Gastrocnemius medialis (tissue), 4 donors: ENCODE results near the gene TEX52. TPM values are rescaled to one million over a fixed set of nuclear protein-coding genes. Genes with fewer than 3 reads are reported as not detected.

Experiments
- ATAC-seq, 2 donors: fragments of 150-250 bp; one replicate each; pipeline ENCODE4 v1.9.1; 2016
- DNase-seq, 2 donors: peaks; one replicate each; pipeline ENCODE4 v3.0.0-alpha.2; 2019
- H3K27ac ChIP-seq, 4 donors: fragments of 200-600 bp; sonication (generic); 1 replicate in 1 of 4; 2 replicates in 3 of 4; pipeline ENCODE4 v1.5.1; 2016 to 2018; ENCODE audit warnings: mild to moderate bottlenecking in 2 of 4, moderate library complexity in 1 of 4
- H3K27me3 ChIP-seq, 3 donors: fragments of 200-600 bp; sonication (generic) in 2 of 3; 1 replicate in 1 of 3; 2 replicates in 2 of 3; pipeline versions ENCODE4 v1.5.1 to v1.6.0; 2016 to 2019; ENCODE audit warnings: mild to moderate bottlenecking in 1 of 3, moderate library complexity in 1 of 3
- H3K36me3 ChIP-seq, 2 donors: fragments of 200-600 bp; sonication (generic) in 1 of 2; one replicate each; pipeline ENCODE4 v1.5.1; 2017 to 2018
- H3K4me1 ChIP-seq, 2 donors: fragments of 200-600 bp; sonication (generic) in 1 of 2; one replicate each; pipeline ENCODE4 v1.5.1; 2016 to 2017; ENCODE audit warnings: mild to moderate bottlenecking in 2 of 2
- H3K4me3 ChIP-seq, 4 donors: fragments of 200-600 bp; sonication (generic) in 3 of 4; 1 replicate in 1 of 4; 2 replicates in 3 of 4; pipeline ENCODE4 v1.5.1; 2016 to 2019; ENCODE audit warnings: mild to moderate bottlenecking in 2 of 4
- H3K9me3 ChIP-seq, 3 donors: fragments of 200-600 bp; sonication (generic) in 2 of 3; 1 replicate in 1 of 3; 2 replicates in 2 of 3; pipeline ENCODE4 v1.5.1; 2016 to 2019
- POLR2A ChIP-seq, 2 donors: fragments of 450-650 bp; IDR thresholded peaks; one replicate each; pipeline ENCODE4 v1.6.1; 2017; ENCODE audit warnings: antibody characterized with exemption in 2 of 2, mild to moderate bottlenecking in 2 of 2, moderate library complexity in 2 of 2
- in situ Hi-C, 4 donors: fragments of 200-750 bp; cut with MboI; loops; one replicate each; pipeline versions ENCODE4 v1.15.0 to v1.8.0; 2017; ENCODE audit warnings: low sequenced_read_pairs in 4 of 4
- intact Hi-C: fragments of 100-400 bp; cut with DNase I; formaldehyde crosslinking; loops from one replicate; pipeline ENCODE4 v1.15.1; 2023; ENCODE audit warnings: low total_unique reads
- total RNA-seq, 4 donors: library from RNA; depleted of rRNA; stranded (reverse); fragments of >200 nt; gene quantifications; one replicate each; pipeline versions ENCODE4 v1.1.0 to v1.2.3, GENCODE V29; 2016
- TF ChIP-seq, protein P1 (sequence below), 5 experiments: fragments of 450-650 bp in 3 of 5; fragments of 200-600 bp in 2 of 5; sonication (generic) in 2 of 5; IDR thresholded peaks in 4 of 5; conservative IDR thresholded peaks in 1 of 5; 1 replicate in 4 of 5; 2 replicates in 1 of 5; pipeline ENCODE4 v1.5.1; 2016 to 2019; ENCODE audit warnings: antibody characterized with exemption in 5 of 5, mild to moderate bottlenecking in 3 of 5, moderate library complexity in 3 of 5

TEX52 gene
- total RNA-seq, 4 donors from 2014 or later = 0.68 TPM; not detected in 3

DNA sequence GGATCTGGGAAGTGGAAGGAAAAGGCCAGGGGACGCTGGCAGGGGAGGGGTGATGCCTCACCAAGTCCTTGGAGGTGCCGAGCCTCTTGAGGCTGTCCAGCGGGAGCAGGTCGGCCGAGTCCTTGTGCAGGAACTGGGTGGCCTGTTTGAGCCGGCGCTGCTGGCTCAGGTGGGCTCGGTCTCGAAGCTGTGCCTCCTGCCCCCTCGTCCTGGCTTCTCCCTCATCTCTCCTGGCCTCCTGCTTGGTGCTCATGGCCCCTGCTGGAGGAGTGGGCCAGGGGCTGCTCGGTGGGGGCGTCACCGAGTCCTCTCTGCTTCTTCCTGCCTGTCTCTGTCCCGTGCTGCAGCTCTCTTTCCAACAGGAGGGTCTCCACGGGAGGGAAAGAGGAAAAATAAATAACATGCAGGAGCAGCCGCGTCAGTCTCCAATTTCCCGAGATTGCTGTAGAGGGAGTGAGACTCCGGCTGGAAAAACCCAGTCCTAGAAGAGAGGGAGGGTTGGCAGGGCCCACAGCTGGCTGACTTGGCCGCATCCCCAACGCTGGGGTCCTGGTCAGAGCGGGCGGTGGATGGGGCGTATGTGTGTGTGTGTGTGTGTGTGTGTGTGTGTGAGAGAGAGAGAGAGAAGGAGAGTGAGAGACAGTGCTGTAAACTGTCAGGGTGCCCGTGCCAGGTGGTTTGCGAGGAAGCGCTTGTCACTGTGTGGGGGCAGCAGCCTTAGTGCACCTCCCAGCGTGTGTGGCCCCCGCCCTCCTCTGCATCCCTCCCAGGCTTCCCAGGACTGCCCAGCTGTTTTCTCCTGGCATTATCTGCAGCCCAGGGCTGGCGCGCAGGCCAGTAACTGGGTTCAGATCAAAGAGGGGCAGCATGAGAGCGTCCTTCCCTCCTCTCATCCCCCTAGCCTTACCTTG lies 22.0 kb downstream of the TEX52 start, which contains the start of gene NRIP2:
TSS of gene NRIP2 (minus strand) at position 455 of the 911 bp plus-strand sequence. CDS start at position 403, 52 bp downstream.
- peak within 1 kb of the TSS in 2 of 4 donors; percentile 28 to 37 for H3K4me3 ChIP-seq

DNA sequence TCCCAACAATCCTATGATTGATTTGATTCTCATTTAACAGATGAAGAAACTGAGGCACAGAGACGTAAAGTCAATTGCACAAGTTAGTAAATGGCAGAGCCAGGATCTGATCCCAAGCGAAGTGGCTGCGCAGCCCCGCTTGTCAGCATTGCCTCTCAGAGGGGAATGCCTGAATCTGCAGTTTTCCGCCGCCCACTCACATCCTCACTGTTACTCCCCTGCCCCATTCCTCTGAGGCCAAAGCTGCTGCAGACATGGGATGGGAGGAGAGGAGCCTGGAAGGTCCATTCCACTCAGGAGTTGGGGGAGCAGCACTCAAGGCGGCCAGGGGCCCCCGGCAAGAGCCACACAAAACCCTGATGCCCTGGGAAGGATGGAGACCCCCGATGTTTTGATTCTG lies 23.0 kb downstream of the TEX52 start:
- Histone ChIP-seq H3K9me3 (no peaks in the 10 kb centered on the region), H3K36me3 (peaks cover 0 to 2% of the 10 kb centered on the region in 2 donors), H3K27me3 (peaks cover 0 to 4% (median 0%) of the 10 kb centered on the region in 3 donors), H3K27ac (no peak overlapping the region), H3K4me3 (no peak overlapping the region), H3K4me1 (peaks cover 0 to 6% of the 10 kb centered on the region in 2 donors)
- in situ Hi-C loops (no loop called here), intact Hi-C loops (no loop called here)
- no peak for TF ChIP-seq POLR2A (IDR thresholded peaks at IDR 0.05)
- TF ChIP-seq, protein P1, sequence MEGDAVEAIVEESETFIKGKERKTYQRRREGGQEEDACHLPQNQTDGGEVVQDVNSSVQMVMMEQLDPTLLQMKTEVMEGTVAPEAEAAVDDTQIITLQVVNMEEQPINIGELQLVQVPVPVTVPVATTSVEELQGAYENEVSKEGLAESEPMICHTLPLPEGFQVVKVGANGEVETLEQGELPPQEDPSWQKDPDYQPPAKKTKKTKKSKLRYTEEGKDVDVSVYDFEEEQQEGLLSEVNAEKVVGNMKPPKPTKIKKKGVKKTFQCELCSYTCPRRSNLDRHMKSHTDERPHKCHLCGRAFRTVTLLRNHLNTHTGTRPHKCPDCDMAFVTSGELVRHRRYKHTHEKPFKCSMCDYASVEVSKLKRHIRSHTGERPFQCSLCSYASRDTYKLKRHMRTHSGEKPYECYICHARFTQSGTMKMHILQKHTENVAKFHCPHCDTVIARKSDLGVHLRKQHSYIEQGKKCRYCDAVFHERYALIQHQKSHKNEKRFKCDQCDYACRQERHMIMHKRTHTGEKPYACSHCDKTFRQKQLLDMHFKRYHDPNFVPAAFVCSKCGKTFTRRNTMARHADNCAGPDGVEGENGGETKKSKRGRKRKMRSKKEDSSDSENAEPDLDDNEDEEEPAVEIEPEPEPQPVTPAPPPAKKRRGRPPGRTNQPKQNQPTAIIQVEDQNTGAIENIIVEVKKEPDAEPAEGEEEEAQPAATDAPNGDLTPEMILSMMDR (IDR thresholded peaks at IDR 0.05 in 4 of 5, conservative IDR thresholded peaks at IDR 0.05 in 1 of 5) = no peak
- no peak for ATAC-seq
- no peak for DNase-seq

More for the DNA sequence above, 22.0 kb downstream of the TEX52 start, which contains the start of gene NRIP2:
- no peak for TF ChIP-seq POLR2A (IDR thresholded peaks at IDR 0.05)
- TF ChIP-seq, protein P1 (IDR thresholded peaks at IDR 0.05 in 4 of 5, conservative IDR thresholded peaks at IDR 0.05 in 1 of 5) = no peak
- ATAC-seq (peak in 1 of 2 donors; percentile 39), DNase-seq (no peak)
- intact Hi-C loops = no loop called here
- in situ Hi-C loops = no loop called here
- peaks cover 0 to 6% of the 10 kb centered on the region in 2 donors for H3K4me1 ChIP-seq
- no peaks in the 10 kb centered on the region for H3K9me3 ChIP-seq
- H3K27me3 ChIP-seq = peaks cover 0 to 4% (median 0%) of the 10 kb centered on the region in 3 donors
- no peak within 1 kb of the TSS for H3K27ac ChIP-seq
- no peaks in the 10 kb centered on the region for H3K36me3 ChIP-seq

DNA sequence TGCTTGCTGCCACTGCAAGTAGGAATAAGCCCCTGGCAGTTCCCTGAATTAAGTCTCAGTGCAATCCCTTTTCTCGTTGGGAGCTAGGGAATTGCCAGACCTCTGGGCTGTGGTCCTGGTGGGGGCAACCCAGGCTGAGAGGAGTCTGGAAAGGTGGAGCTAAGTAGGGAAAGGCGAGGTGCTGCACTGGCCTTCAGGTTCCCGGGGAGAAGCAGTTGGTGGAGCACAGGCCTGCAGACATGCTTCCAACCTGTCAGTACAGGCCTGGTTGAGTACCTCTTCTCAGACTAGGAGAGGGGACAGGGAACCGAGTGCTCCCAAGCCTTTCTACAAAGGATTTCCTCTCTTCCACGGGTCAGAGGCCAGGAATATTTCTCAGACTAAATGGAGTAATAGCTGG lies 23.5 kb downstream of the TEX52 start:
- Histone ChIP-seq H3K27ac (no peak overlapping the region), H3K27me3 (peaks cover 0 to 4% (median 0%) of the 10 kb centered on the region in 3 donors), H3K36me3 (peaks cover 0 to 7% of the 10 kb centered on the region in 2 donors), H3K4me1 (peaks cover 0 to 6% of the 10 kb centered on the region in 2 donors), H3K9me3 (no peaks in the 10 kb centered on the region), H3K4me3 (no peak overlapping the region)
- ATAC-seq = no peak
- TF ChIP-seq, protein P1 (IDR thresholded peaks at IDR 0.05 in 4 of 5, conservative IDR thresholded peaks at IDR 0.05 in 1 of 5) = no peak
- TF ChIP-seq POLR2A (IDR thresholded peaks at IDR 0.05) = no peak
- DNase-seq = no peak
- in situ Hi-C loops (no loop called here), intact Hi-C loops (no loop called here)

DNA sequence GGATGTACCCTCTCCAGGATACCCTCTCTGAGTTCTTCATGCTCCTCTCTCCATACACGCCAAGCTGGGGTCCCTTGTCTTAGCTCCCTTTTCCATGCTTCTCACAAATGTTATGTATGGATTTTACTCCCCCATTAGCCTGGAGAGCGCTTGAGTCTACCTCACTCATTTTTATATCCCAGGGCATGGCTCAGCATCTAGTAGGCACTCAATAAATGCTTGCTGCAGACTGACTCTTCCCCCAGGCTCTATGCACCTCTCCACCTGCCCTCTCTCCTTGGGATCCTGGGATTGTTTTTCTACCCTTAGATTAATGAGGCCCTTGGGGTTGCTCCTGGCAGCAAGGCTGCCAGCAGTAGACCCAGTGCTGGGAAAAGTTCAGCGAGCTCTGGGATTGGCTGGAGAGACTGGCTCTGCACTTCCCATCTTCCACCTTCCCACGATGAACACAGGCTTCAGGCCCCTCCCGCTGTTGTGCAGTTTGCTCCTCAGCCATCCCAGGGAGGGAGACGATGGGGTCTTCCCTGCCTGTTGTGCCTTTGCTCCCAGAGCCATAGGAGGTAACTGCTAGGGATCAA lies 24.2 kb downstream of the TEX52 start:
- intact Hi-C loops = no loop called here
- no peak for DNase-seq
- TF ChIP-seq, protein P1 (IDR thresholded peaks at IDR 0.05 in 4 of 5, conservative IDR thresholded peaks at IDR 0.05 in 1 of 5) = no peak
- TF ChIP-seq POLR2A (IDR thresholded peaks at IDR 0.05) = no peak
- peaks cover 0 to 6% of the 10 kb centered on the region in 2 donors for H3K4me1 ChIP-seq
- no peaks in the 10 kb centered on the region for H3K9me3 ChIP-seq
- H3K27ac ChIP-seq = no peak overlapping the region
- in situ Hi-C loops = no loop called here
- ATAC-seq = no peak
- H3K4me3 ChIP-seq = no peak overlapping the region
- H3K27me3 ChIP-seq = peaks cover 0 to 4% (median 0%) of the 10 kb centered on the region in 3 donors
- H3K36me3 ChIP-seq = peaks cover 0 to 13% of the 10 kb centered on the region in 2 donors
